RWPE1 (cell line): ENCODE measurements around the gene RTKN.

ENCODE experiments used
- CTCF ChIA-PET: fragments of 350-600 bp; sonication (Branson Sonifier 250); formaldehyde crosslinking; extraction: SDS; loops from one replicate; lab custom pipeline; 2021; lab: Yijun Ruan, JAX
- POLR2A ChIA-PET: fragments of 400-600 bp; formaldehyde crosslinking; extraction: SDS; loops from one replicate; lab custom pipeline; 2020; ENCODE audit warnings: antibody characterized with exemption; ENCODE audit not compliant: low non-redundant PET; lab: Yijun Ruan, JAX
- DNase-seq: peaks from one replicate; pipeline ENCODE4 v3.0.0; 2012; ENCODE audit warnings: low spot score
- H3K27ac ChIP-seq: fragments of 450-650 bp; 2 replicates; pipeline ENCODE4 v1.5.1; 2017
- CTCF ChIP-seq: fragments of 450-650 bp; conservative IDR thresholded peaks from 2 replicates; pipeline ENCODE4 v1.5.1; 2017; ENCODE audit warnings: low read depth, mild to moderate bottlenecking

RTKN gene

GRCh38 chr2:74392449-74392743 is 49.3 kb downstream of the RTKN start:
- no peak for DNase-seq
- ChIA-PET CTCF (interaction anchor here (0.6 to 1.5 kb wide), 8 partner anchors 13 to 568 kb away, joined by 3 to 8 read pairs (median 3); partner anchors contain the start of genes DCTN1 and INO80B), POLR2A (interaction anchor here (0.7 kb wide), 2 partner anchors 137 to 260 kb away, joined by 3 to 4 read pairs; partner anchors contain the start of gene AUP1)
- no peak overlapping the region for H3K27ac ChIP-seq
- TF ChIP-seq CTCF = no peak

- peak; percentile 94 for DNase-seq
- ChIA-PET CTCF (interaction anchor here (0.5 to 1.5 kb wide), 17 partner anchors 9 to 936 kb away, joined by 3 to 10 read pairs (median 3); partner anchors contain the start of genes AUP1, DCTN1 and INO80B), POLR2A (interaction anchor here (0.7 kb wide), 2 partner anchors 138 to 259 kb away, joined by 3 to 4 read pairs; partner anchors contain the start of gene AUP1)
- TF ChIP-seq CTCF = peak; percentile 97
- peak overlapping the region; percentile 77 for H3K27ac ChIP-seq
These were observed 49.9 kb downstream of the RTKN start for GRCh38 chr2:74391580-74392448.

- peak overlapping the region; percentile 77 for H3K27ac ChIP-seq
- ChIA-PET POLR2A (no interaction called here), CTCF (interaction anchor here (0.5 to 1.5 kb wide), 17 partner anchors 9 to 935 kb away, joined by 3 to 10 read pairs (median 3); partner anchors contain the start of genes AUP1, DCTN1 and INO80B)
- peak; percentile 29 for DNase-seq
- TF ChIP-seq CTCF = no peak
These were observed 50.5 kb downstream of the RTKN start for GRCh38 chr2:74391209-74391579.

GRCh38 chr2:74390606-74391005 is 51.1 kb downstream of the RTKN start:
- no peak for DNase-seq
- ChIA-PET CTCF (interaction anchor here (0.6 to 1.1 kb wide), 6 partner anchors 24 to 148 kb away, joined by 3 to 8 read pairs (median 3); partner anchors contain the start of gene AUP1), POLR2A (no interaction called here)
- no peak for TF ChIP-seq CTCF
- no peak overlapping the region for H3K27ac ChIP-seq

GRCh38 chr2:74387346-74387745 is 54.4 kb downstream of the RTKN start:
- DNase-seq = no peak
- POLR2A ChIA-PET = no interaction called here
- CTCF ChIA-PET = no interaction called here
- H3K27ac ChIP-seq = no peak overlapping the region
- no peak for TF ChIP-seq CTCF

- ChIA-PET POLR2A (no interaction called here), CTCF (interaction anchor here (0.5 to 1.4 kb wide), 2 partner anchors 29 to 51 kb away, joined by 4 to 6 read pairs; no protein-coding TSS in a partner anchor)
- DNase-seq = no peak
- TF ChIP-seq CTCF = no peak
- H3K27ac ChIP-seq = no peak overlapping the region
These were observed 56.3 kb downstream of the RTKN start for GRCh38 chr2:74385396-74385795.
